Heart right ventricle (tissue), 16 donors: Measurements from ENCODE around the gene DOCK8. TPM values are rescaled to one million over a fixed set of nuclear protein-coding genes. Genes with fewer than 3 reads are reported as not detected.

Experiments used
- ATAC-seq, 8 donors: fragments of 200-7000 bp; cut with Tn5 transposase; one replicate each; pipeline ENCODE4 v1.9.1; 2020; ENCODE audit warnings: mild to moderate bottlenecking in 8 of 8, moderate library complexity in 8 of 8, moderate number of reproducible peaks in 1 of 8
- DNase-seq, 2 donors: peaks; one replicate each; pipeline ENCODE4 v3.0.0-alpha.2; 2020
- H3K27ac ChIP-seq, 10 donors: fragments of 200-600 bp; sonication (generic) in 2 of 10; one replicate each; pipeline versions ENCODE4 v1.5.0 to v1.8.0; 2020 to 2022; ENCODE audit warnings: mild to moderate bottlenecking in 3 of 10
- H3K27me3 ChIP-seq, 7 donors: fragments of 200-600 bp; one replicate each; pipeline ENCODE4 v1.8.0; 2021 to 2022; ENCODE audit warnings: mild to moderate bottlenecking in 2 of 7
- H3K36me3 ChIP-seq, 9 donors: fragments of 200-600 bp; sonication (generic) in 1 of 9; one replicate each; pipeline versions ENCODE4 v1.5.0 to v1.8.0; 2020 to 2022; ENCODE audit warnings: mild to moderate bottlenecking in 2 of 9
- H3K4me1 ChIP-seq, 9 donors: fragments of 200-600 bp; sonication (generic) in 1 of 9; one replicate each; pipeline versions ENCODE4 v1.5.0 to v1.8.0; 2020 to 2022; ENCODE audit warnings: mild to moderate bottlenecking in 4 of 9
- H3K4me3 ChIP-seq, 10 donors: fragments of 200-600 bp; sonication (generic) in 2 of 10; one replicate each; pipeline versions ENCODE4 v1.5.0 to v1.8.0; 2020 to 2022; ENCODE audit warnings: mild to moderate bottlenecking in 7 of 10, moderate library complexity in 2 of 10
- H3K9me3 ChIP-seq, 11 donors: fragments of 200-600 bp in 10 of 11; sonication (generic) in 2 of 11; one replicate each; pipeline versions ENCODE4 v1.5.0 to v1.8.0; 2013 to 2022; ENCODE audit warnings: mild to moderate bottlenecking in 2 of 11, control low read depth in 1 of 11, moderate library complexity in 1 of 11
- WGBS, 2 donors: extraction: QIAGEN DNeasy Blood & Tissue Kit; methylation state at CpG; one replicate each; pipeline ENCODE4 v1.1.7; 2013; ENCODE audit warnings: inconsistent platforms in 1 of 2; 5-methylcytosine and 5-hydroxymethylcytosine counted together
- intact Hi-C, 10 donors: fragments of 100-400 bp; cut with DNase I; formaldehyde crosslinking; loops; one replicate each; pipeline versions ENCODE4 v1.11.1 to v1.14.2; 2022
- polyA plus RNA-seq, 2 donors: library from polyadenylated mRNA; stranded (reverse); fragments of 200-250 nt; gene quantifications; one replicate each; pipeline ENCODE4 v1.2.3, GENCODE V29; 2013
- total RNA-seq, 10 donors: library from RNA; stranded (reverse); fragmentation: NEBNext Ultra II Directional in 3 of 10; extraction: Animal tissue kit (Norgen Biotek cat#: 25700) in 3 of 10; gene quantifications; one replicate each; pipeline versions ENCODE4 v1.2.1 to v1.2.4, GENCODE V29; 2021 to 2023
- TF ChIP-seq, protein P1 (sequence below), 9 donors: fragments of 200-600 bp; sonication (generic) in 2 of 9; IDR thresholded peaks; one replicate each; pipeline versions ENCODE4 v1.5.0 to v1.8.0; 2021 to 2022; ENCODE audit warnings: antibody characterized with exemption in 9 of 9, mild to moderate bottlenecking in 5 of 9, moderate library complexity in 1 of 9
- donor health status: Arrhythmogenic right ventricular cardiomyopathy.
- donor health status: ischemic (EF 13 %, LVEDD 7.1; RV severe dilation, severe dysfunction).
- donor health status: healthy with polysubstance abuse.
- donor health status: DM: no; HTN: yes; CAD: no.
- donor health status: DM: no; HTN: no; CAD: no.
- donor health status: ischemic (EF 25% LVEDD 6.9; RV normal size, moderate dysfunction).
- donor health status: ischemic (EF 25% LVEDD 5.7; RV mildly dilated, moderate dysfunction).
- donor health status: healthy.
- donor health status: DM: yes; HTN: yes; CAD: no.
- donor health status: Ischemic cardiomyopathy.
- donor health status: ischemic (EF 35%, LVEDD 5.7; RV mildly dilated, moderate dysfunction).
- donor health status: nonischemic (EF 11% LVEDD 7.7; RV severe dilation, severe dysfunction).
- donor health status: DM: yes; HTN: yes; CAD: no.
- donor health status: PGD.
- donor health status: ischemic (EF 29% LVEDD 5.4; RV normal size, mild dysfunction).
- donor health status: nonischemic (EF 23%, LVEDD 6.1; RV moderate dilation, normal function).

The DOCK8 gene
- total and polyA plus RNA-seq, 12 donors, result 0.83 to 24.3 (median 2.7) TPM

DNA sequence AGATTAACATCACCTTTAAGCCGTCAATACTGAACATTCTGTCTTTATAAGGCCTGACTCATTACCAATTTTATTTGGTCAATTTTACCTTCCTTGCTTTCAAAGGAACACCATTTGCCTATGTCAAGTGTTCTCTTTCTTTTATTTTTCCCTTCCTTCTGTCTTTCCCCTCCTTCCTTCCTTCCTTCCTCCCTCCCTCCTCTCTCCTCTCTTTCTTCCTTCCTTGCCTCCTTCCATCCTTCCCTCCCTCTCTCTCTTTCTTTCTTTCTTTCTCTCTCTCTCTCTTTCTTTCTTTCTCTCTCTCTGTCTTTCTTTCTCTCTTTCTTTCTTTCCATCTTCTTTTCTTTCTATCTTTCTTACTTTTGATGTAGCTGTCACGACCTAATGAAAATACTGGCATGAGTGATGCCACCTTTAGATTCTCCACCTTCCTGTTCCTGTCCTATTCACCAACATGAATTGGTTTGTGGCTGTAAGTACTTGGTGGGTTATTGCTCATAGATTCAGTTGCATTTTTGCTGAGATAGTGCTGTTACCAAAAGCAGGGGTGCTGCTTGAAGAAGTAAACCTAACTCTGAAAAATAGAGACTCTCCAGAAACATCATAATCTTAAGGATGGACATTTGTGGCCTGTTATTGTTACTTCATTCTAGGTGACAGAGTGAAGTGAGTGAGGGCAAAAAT is 33.8 kb downstream of the DOCK8 start:
- H3K36me3 ChIP-seq, result no peaks in the 10 kb centered on the region
- TF ChIP-seq, protein P1, sequence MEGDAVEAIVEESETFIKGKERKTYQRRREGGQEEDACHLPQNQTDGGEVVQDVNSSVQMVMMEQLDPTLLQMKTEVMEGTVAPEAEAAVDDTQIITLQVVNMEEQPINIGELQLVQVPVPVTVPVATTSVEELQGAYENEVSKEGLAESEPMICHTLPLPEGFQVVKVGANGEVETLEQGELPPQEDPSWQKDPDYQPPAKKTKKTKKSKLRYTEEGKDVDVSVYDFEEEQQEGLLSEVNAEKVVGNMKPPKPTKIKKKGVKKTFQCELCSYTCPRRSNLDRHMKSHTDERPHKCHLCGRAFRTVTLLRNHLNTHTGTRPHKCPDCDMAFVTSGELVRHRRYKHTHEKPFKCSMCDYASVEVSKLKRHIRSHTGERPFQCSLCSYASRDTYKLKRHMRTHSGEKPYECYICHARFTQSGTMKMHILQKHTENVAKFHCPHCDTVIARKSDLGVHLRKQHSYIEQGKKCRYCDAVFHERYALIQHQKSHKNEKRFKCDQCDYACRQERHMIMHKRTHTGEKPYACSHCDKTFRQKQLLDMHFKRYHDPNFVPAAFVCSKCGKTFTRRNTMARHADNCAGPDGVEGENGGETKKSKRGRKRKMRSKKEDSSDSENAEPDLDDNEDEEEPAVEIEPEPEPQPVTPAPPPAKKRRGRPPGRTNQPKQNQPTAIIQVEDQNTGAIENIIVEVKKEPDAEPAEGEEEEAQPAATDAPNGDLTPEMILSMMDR (IDR thresholded peaks at IDR 0.05), result no peak
- H3K27me3 ChIP-seq, result peaks cover 0 to 5% (median 0%) of the 10 kb centered on the region in 7 donors
- H3K27ac ChIP-seq, result no peak overlapping the region
- H3K4me3 ChIP-seq, result no peak overlapping the region
- intact Hi-C loops, result no loop called here
- H3K9me3 ChIP-seq, result no peaks in the 10 kb centered on the region
- peaks cover 0 to 14% (median 0%) of the 10 kb centered on the region in 9 donors for H3K4me1 ChIP-seq
- WGBS, 2 donors, result 75 to 80% methylated on average over 2 of the region's 2 CpGs
- ATAC-seq, result no peak
- DNase-seq, result no peak

DNA sequence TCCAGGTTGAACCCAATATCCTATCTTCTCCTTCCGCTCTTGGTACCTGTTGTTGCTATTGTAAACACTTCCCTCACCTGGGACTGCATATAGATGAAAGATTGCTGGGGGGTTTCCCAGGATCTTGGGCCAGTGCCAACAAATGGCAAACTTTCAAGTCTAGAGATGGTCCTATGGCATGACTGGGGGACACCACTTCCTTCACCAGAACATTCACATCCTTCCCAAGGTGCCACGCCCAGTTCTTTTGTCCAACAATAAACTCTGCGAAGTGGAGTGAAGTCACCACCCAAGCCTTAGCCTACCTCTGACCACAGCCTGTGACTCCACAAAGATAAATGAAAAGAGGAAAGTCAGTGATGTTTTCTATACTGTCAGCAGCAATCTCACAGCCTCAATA is 34.4 kb downstream of the DOCK8 start:
- peaks cover 0 to 14% (median 0%) of the 10 kb centered on the region in 9 donors for H3K4me1 ChIP-seq
- H3K9me3 ChIP-seq, result no peaks in the 10 kb centered on the region
- H3K27me3 ChIP-seq, result peaks cover 0 to 5% (median 0%) of the 10 kb centered on the region in 7 donors
- WGBS, 2 donors, result 84 to 87% methylated on average over 3 of the region's 3 CpGs
- DNase-seq (no peak), ATAC-seq (no peak)
- intact Hi-C loops, result no loop called here
- no peaks in the 10 kb centered on the region for H3K36me3 ChIP-seq
- TF ChIP-seq, protein P1 (IDR thresholded peaks at IDR 0.05), result no peak
- no peak overlapping the region for H3K27ac ChIP-seq
- H3K4me3 ChIP-seq, result no peak overlapping the region

DNA sequence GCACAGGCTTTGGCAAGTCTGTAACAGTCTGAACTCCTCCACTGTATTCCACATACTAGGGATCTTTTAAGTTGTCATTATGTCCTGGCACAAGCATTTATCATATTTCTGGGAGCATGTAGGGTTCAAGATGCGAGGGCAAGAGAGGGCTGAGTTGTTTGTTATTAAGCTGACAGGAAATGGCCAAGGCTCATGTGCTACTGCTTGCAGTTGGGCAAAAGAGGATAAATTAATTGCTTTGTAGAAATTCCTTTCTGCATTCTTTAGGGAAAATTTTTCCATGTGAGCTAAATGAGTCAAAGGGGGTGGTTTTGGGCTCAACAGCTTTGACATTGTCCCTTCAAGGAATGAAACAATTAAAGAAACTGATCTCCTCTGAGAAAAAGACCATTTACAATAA is 35.4 kb downstream of the DOCK8 start:
- no peaks in the 10 kb centered on the region for H3K9me3 ChIP-seq
- intact Hi-C loops, result no loop called here
- WGBS, 2 donors, result 82% methylated on average over 1 of the region's 1 CpG
- H3K4me3 ChIP-seq, result no peak overlapping the region
- no peak overlapping the region for H3K27ac ChIP-seq
- H3K36me3 ChIP-seq, result no peaks in the 10 kb centered on the region
- DNase-seq (no peak), ATAC-seq (no peak)
- H3K4me1 ChIP-seq, result peaks cover 0 to 14% (median 0%) of the 10 kb centered on the region in 9 donors
- H3K27me3 ChIP-seq, result peaks cover 0 to 5% (median 0%) of the 10 kb centered on the region in 7 donors
- TF ChIP-seq, protein P1 (IDR thresholded peaks at IDR 0.05), result no peak

DNA sequence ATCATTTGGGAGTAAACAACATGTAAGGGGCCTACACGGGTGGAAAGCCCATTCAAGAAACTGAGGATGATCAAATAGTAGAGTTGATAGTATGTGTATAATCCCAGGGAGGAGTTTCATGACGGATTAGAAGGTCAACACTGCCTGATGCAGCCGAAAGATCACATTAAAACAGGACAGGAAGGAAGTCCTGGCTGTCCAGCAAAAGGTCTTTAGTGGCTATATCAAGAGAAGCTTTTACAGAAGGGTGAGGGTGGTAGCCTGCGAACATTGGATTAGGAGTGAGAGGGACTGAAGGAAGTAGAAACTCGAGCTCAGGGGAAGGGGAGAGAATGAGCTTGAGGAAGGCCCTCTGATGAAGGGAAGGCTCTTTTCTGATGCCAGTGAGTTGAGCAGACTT is 36.0 kb downstream of the DOCK8 start:
- TF ChIP-seq, protein P1 (IDR thresholded peaks at IDR 0.05), result no peak
- intact Hi-C loops, result no loop called here
- WGBS, 2 donors, result 48 to 49% methylated on average over 5 of the region's 5 CpGs
- Histone ChIP-seq H3K4me1 (peaks cover 0 to 14% (median 0%) of the 10 kb centered on the region in 9 donors), H3K9me3 (no peaks in the 10 kb centered on the region), H3K27me3 (peaks cover 0 to under 1% (median 0%) of the 10 kb centered on the region in 7 donors), H3K4me3 (no peak overlapping the region), H3K36me3 (no peaks in the 10 kb centered on the region), H3K27ac (no peak overlapping the region)
- DNase-seq (no peak), ATAC-seq (no peak)
